HG03575 (cell line): ENCODE data around the gene FAM219B.
"Not testable (repeated sequence)": the region's sequence is repeated elsewhere in the genome, so short reads cannot be mapped to it uniquely, and the experiment has no call there.

ENCODE experiments used
- ATAC-seq: cut with Tn5 transposase; IDR thresholded peaks from one replicate; pipeline ENCODE4 v1.9.1; 2021; ENCODE audit not compliant: unreplicated experiment, insufficient number of reproducible peaks, low FRiP score; ENCODE audit errors: extremely low read depth

FAM219B gene

GRCh38 chr15:74906450-74907162 is at the start of gene FAM219B:
Gene FAM219B, minus strand, starts transcription at chr15:74906851. Its CDS starts 51 bp downstream, at chr15:74906800.
- ATAC-seq, result no peak

DNA sequence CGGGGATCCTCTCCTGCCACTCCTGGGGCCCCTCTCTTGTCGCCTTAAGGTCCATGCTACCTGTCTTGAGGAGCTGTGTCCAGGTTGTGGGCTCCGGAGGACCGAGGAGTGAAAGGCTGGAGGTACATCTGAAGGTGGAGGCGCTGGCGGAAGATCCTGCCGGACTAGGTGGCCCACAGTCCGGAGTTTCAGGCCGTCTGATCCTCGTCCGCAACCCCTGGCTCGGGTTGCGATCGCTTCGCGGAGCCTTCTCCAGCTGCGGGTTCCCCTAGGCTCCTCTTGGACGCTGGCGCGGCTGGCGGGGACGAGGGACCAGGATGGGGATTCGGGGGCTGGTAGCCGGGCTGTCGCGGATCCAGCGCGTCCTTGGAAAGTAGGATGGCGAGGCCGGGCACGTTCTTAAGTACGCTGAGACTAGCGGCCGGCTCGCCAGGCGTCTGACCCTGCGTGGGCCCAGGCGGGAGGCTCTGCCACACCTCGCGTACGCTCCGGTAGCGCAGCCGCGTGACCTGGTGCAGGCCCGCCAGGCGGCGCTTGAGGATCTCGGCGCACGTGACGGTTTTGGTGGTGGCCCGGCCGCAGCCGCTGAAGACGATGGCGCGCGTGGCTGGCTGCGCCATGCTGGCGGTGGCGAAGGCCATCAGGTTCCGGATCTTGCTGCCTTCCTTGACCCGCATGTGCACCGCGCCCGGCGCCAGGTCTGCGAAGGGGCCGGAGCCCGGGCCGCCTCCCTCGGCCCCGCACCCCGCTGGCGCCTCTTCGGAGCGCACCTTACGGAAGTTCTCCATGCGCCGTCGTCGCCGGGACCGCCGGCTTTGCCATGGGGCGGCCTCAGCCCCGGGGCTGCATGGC is 49.4 kb upstream of the FAM219B start:
- ATAC-seq, result no peak

GRCh38 chr15:74955017-74955416 is 48.4 kb upstream of the FAM219B start:
- no peak for ATAC-seq

DNA sequence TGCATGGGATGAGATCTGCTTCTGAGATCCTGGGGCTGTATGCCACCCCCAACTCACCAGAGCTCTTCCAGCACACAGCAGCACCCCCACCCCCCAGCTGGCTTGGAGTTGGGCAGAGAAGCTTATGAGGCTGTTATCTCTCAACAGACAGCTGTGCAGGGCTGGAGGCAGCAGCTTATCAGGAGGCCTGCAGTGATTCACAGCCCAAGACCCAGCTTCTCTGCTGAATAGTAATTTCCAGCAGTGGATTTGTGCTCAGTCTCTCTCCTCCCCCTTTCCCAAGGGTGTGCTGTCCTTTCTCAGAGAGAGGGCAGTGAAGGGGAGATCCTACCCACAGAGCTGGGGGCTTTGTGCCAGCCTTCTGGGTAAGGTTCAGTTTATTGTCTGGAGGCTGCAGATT is 47.9 kb upstream of the FAM219B start:
- ATAC-seq, result no peak

- no peak for ATAC-seq
Observed at GRCh38 chr15:74951006-74951405, 44.4 kb upstream of the FAM219B start.

GRCh38 chr15:74950078-74950908 is 43.6 kb upstream of the FAM219B start:
- ATAC-seq, result no peak

DNA sequence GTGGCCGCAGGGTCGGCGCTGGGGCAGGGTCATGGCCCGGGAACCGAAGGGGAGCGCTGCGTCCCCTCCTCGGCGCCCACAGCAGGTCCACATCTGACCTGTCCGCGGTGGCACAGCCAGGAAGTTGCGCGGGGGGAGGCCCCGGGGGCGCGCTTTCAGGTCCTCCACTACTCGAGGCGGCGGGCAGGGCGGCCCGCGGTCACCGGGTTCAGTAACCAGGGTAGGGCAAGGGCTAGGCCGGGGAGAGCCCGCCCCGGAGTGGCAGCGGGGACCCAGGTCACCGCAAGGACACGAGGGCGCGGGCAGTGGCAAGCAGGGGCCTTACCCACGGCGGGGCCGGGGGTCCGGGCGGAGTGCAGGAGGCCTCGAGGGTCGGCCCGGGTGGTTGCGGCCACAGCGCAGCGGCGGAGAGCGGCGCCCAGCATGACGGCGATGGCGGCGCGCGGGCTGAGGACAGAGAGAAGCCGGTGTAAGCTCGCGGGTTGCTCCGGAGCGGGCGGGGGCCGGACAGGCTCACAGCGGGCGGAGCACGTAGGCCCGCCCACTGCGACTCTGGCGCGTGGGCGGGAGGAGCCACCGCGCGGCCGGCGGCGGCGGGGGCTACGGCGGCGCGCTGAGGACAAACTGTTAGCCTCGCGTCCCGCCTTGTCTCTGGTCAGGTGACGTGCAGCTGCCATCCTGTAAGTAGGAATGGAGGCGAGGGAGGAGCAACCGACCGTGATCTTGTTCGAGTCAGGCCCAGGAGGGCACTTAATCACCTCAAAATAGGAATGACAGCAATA is 31.1 kb upstream of the FAM219B start, which contains the start of gene COX5A:
Gene COX5A (minus strand): TSS at position 484 of the 782 bp plus-strand sequence. CDS start 59 bp downstream, at position 425.
- peak; percentile 39 for ATAC-seq

DNA sequence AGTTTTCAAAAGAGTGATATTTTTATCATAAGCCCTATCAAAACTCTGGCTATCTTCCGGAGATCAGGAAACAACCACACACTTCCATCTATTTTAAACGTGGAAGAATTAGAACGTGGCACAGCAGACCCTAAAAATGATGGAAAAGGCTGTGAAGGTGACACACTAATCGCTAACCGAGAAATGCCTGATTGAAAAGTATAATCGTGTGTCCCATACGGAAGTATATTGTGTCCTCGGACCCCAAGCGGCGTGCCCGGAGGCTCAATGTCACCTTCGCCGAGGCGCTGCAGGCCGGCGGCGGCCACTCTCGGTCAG is 30.6 kb upstream of the FAM219B start:
- no peak for ATAC-seq

DNA sequence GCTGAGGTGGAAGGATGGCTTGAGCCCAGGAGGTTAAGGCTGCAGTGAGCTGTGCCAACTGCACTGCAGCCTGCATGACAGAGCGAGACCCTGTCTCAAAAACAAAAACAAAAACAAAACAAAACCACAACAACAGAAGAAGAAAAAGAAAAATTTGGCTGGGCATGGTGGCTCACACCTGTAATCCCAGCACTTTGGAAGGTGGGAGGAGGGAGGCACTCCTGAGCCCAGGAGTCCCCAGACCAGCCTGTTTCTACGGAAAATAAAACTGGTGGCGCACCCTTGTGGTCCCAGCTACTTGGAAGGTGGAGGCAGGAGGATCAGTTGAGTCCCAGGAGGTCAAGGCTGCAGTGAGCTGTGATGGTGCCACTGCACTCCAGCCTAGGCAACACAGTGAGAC is 28.5 kb upstream of the FAM219B start:
- not testable (repeated sequence) for ATAC-seq

DNA sequence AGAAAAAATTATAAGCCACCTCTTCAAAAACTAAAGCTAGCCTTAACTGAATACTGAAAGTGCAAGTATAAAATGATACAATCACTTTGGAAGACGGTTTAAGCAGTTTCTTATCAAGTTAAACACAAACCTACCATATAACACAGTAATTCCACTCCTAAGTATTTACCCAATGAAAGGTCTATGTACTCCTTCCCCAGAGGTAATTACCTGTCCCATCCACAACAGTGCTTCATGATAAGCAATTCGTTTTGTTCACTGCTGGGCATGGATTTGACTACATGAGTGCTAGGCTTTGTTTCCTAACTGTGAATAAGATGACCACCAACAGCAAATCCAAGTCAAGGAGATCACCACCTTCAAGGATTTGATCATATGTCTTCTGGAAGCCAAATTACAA is 26.9 kb upstream of the FAM219B start:
- no peak for ATAC-seq

DNA sequence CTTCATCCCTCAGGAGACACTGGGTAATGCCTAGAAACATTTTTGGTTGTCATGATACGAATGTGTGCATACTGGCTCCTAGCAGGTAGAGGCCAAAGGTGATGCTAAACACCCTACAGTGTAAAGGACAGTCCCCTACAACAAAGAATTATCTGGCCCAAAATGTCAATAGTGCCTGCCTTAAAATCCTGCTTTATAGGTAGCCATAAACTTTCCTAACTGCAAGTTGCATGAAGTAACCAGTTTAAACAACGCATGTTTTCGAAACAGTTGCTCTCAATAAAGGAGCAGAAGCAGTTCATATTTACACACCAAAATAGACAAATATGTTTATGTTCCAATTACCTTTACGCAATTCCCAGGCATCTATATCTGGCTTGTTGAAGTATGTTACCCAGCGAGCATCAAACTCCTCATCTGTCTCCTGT is 22.1 kb upstream of the FAM219B start:
- ATAC-seq, result no peak

GRCh38 chr15:74924525-74924924 is 17.9 kb upstream of the FAM219B start:
- ATAC-seq, result no peak

DNA sequence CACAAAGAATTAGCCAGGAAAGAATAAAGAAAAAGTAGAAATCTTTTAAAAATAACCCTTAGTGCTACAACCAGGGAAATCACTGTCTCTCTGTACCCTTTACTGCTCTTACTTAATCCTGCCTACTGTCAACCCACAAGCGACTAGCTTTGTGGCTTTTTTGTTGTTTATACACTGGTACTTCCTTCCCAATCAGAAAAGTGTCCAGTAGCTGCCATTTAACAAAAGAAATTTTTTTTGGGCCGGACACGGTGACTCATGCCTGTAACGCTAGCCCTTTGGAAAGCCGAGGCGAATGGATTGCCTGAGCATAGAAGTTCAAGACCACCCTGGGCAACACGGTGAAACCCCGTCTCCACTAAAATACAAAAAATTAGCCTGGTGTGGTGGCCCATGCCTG is 13.8 kb upstream of the FAM219B start:
- no peak for ATAC-seq

- ATAC-seq, result no peak
Observed at GRCh38 chr15:74917676-74918075, 11.0 kb upstream of the FAM219B start.

GRCh38 chr15:74913799-74914198 is 7.1 kb upstream of the FAM219B start:
- ATAC-seq, result not testable (repeated sequence)

GRCh38 chr15:74913041-74913440 is 6.4 kb upstream of the FAM219B start:
- ATAC-seq, result no peak

DNA sequence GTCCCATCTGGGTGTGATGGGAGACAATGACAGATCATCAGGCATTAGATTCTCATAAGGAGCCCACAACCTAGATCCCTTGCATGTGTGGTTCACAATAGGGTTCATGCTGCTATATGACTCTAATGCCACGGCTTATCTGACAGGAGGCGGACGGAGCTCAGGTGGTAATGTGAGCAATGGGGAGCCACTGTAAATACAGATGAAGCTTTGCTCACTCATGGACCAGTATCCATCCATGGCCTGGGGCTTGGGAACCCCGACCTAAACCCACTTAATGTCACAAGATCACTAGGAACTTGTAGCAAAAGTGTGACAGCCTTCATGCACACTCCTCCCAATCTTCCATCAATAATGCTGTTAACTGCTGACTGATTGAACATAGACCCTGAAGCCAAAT is 2.0 kb upstream of the FAM219B start:
- ATAC-seq, result no peak

GRCh38 chr15:74907163-74907870 is 666 bp upstream of the FAM219B start:
- no peak for ATAC-seq
